GM18507 (cell line): ENCODE results near the gene RAMP1.
"Not testable (repeated sequence)": the region's sequence is repeated elsewhere in the genome, so short reads cannot be mapped to it uniquely, and the experiment has no call there.

ENCODE experiments used
- DNase-seq: peaks from one replicate; pipeline ENCODE4 v3.0.0; 2011; ENCODE audit warnings: low read depth; ENCODE audit not compliant: insufficient read length; ENCODE audit errors: extremely low spot score
- FAIRE-seq: peaks from 2 replicates; lab custom pipeline; 2011; peaks lifted over from hg19 to GRCh38; lab: Jason Lieb, UNC

The RAMP1 gene

GRCh38 chr2:237935740-237936452 lies 76.5 kb downstream of the RAMP1 start:
- no peak for FAIRE-seq
- no peak for DNase-seq

DNA sequence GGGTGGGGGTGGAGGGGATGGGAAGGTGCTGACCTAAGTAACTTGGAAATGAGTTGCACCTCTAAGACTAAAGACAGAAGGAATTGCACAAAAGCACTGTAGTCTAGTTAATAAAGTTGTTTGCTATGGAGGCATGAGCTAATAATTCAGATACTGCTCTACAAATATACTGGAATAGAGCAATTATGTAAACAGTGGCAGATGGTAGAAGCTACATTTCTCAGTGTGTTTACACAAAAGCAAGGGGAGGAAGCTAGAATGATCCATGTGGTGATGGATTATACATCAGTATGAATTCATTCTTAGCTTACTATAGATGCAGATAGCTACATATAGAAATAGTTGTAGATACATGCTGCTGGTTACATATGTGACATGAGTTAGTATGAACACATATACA lies 79.8 kb downstream of the RAMP1 start:
- no peak for FAIRE-seq
- no peak for DNase-seq

DNA sequence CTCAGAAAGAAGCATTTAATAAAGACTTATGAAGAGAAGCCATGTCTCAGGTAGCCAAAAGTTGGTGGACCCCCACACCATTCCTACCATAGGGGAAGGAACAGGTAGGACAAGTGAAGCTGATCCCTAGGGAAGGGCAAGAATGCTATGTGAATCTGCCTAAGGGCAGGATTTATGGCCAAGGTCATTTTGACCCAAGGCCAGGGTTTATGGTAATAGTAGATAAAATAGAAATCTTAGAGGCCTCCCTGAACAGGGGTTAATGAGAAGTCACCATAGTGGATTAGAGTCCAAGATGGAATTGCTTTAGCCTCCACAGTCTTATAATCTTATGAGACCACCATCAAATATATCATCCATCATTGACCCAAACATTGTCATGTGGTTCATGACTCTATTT lies 81.4 kb downstream of the RAMP1 start:
- DNase-seq (no peak), FAIRE-seq (no peak)

- FAIRE-seq (no peak), DNase-seq (no peak)
These were observed 81.8 kb downstream of the RAMP1 start for GRCh38 chr2:237941239-237941638.

DNA sequence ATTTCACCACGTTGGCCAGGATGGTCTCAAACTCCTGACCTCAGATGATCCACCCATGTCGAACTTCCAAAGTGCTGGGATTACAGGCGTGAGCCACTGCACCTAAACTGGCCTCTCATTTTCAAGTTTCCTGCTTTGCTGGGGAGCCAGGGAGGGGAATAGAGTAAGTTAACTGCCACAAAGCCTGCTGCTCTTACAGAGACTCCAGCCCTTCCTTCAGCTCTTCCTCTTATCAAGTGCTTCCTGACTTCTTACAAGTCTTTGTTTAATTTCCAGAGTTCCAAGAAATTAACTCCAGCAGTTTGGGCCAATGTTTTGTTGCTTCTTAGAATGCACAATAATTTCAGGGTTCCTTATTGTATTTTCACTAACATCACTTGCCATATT lies 83.1 kb downstream of the RAMP1 start:
- FAIRE-seq (no peak), DNase-seq (no peak)

- FAIRE-seq, result no peak
- DNase-seq, result no peak
These were observed 84.1 kb downstream of the RAMP1 start for GRCh38 chr2:237943395-237944094.

DNA sequence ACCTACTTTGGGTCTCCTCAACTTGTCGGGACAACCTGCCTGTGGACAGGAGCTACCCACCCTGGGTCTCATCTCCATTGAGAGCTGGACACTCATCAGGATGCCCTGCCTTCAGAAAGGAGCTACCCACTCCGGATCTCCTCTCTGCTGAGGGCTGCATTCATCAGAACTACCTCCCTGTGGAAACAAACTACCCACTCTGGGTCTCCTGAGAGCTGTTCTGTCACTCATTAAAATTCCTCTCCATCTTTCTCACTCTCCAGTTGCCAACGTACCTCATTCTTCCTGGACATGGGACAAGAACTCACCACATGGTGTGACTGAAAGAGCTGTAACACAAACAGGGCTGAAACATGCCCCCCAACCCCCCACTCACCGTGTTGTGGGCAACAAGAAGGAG lies 84.9 kb downstream of the RAMP1 start:
- FAIRE-seq (no peak), DNase-seq (no peak)

GRCh38 chr2:237946423-237946822 lies 87.0 kb downstream of the RAMP1 start:
- no peak for FAIRE-seq
- DNase-seq, result no peak

GRCh38 chr2:237951354-237951753 lies 91.9 kb downstream of the RAMP1 start:
- DNase-seq, FAIRE-seq: not testable (repeated sequence)

GRCh38 chr2:237951878-237952277 lies 92.5 kb downstream of the RAMP1 start:
- DNase-seq, result no peak
- no peak for FAIRE-seq

- FAIRE-seq (no peak), DNase-seq (no peak)
These were observed 93.4 kb downstream of the RAMP1 start for GRCh38 chr2:237952851-237953250.

DNA sequence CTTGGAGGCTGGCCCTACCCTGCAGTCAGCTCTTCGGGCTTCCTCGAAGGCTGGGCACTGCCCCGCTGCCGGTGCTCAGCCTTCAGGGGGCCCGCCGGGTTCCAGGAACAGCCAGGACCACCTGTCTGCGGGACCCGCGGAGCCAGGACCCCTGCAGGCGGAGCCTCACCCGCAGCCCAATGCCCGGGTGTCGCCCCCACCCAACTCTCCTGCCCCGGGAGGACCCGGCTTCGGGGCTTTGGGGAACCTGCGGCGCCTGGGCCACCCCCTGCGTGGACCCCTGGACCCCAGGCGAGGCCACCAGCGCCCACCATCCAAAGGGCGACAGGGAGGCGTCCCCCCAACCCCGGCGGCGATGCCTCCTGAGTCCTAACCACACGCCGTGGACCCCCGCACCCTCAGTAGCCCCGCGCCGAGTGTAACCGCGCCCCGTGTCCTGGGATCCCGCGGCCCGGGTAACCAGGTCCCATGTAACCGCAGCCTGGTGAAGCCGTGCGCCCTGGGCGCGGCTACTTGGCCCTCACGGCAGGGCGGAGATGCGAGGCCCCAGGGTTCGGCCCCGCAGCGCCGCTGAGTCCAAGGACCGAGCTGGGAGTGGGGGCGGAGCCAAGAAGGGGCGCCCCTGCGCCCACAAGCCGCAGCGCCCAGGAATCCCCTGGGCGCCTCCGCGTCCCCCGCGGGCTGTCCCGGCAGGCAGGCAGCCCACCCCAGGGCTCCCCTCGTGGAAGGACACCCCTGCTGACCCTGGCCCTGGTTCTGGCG lies 96.4 kb downstream of the RAMP1 start:
- FAIRE-seq (no peak), DNase-seq (no peak)

GRCh38 chr2:237956402-237956736 lies 96.9 kb downstream of the RAMP1 start:
- FAIRE-seq, result no peak
- no peak for DNase-seq

- FAIRE-seq (no peak), DNase-seq (no peak)
These were observed 102.2 kb downstream of the RAMP1 start for GRCh38 chr2:237961637-237962036.
